Stimulated activated CD8-positive, alpha-beta memory T cell treated with anti-CD3 and anti-CD28 coated beads, Interleukin-12 subunit alpha, Interleukin-12 subunit beta, amount 100 ng/mL, for 24 hours (primary cell): ENCODE data around the gene XYLT1.
"Not testable (repeated sequence)": the region's sequence is repeated elsewhere in the genome, so short reads cannot be mapped to it uniquely, and the experiment has no call there.

Experiments
- DNase-seq: peaks from one replicate; pipeline ENCODE4 v3.0.0-alpha.2; 2020; ENCODE audit errors: extremely low read depth

The XYLT1 gene

GRCh38 chr16:17491140-17491662 lies 20.4 kb upstream of the XYLT1 start:
- DNase-seq: no peak

- no peak for DNase-seq
Observed at GRCh38 chr16:17488506-17488905, 17.7 kb upstream of the XYLT1 start.

- no peak for DNase-seq
Observed at GRCh38 chr16:17483351-17483750, 12.6 kb upstream of the XYLT1 start.

- DNase-seq: not testable (repeated sequence)
Observed at GRCh38 chr16:17482341-17482740, 11.6 kb upstream of the XYLT1 start.

GRCh38 chr16:17481736-17482135 lies 11.0 kb upstream of the XYLT1 start:
- no peak for DNase-seq

GRCh38 chr16:17477260-17477545 lies 6.4 kb upstream of the XYLT1 start:
- DNase-seq: not testable (repeated sequence)

GRCh38 chr16:17476414-17477259 lies 5.9 kb upstream of the XYLT1 start:
- DNase-seq: no peak

GRCh38 chr16:17475104-17475503 lies 4.3 kb upstream of the XYLT1 start:
- DNase-seq: no peak

- DNase-seq: no peak
Observed at GRCh38 chr16:17474572-17474971, 3.8 kb upstream of the XYLT1 start.

GRCh38 chr16:17474037-17474436 lies 3.3 kb upstream of the XYLT1 start:
- no peak for DNase-seq

GRCh38 chr16:17471719-17472461 lies 1.1 kb upstream of the XYLT1 start:
- DNase-seq: no peak

- no peak for DNase-seq
Observed at GRCh38 chr16:17470182-17470907, 415 bp downstream of the XYLT1 start.

GRCh38 chr16:17469741-17470181 lies 999 bp downstream of the XYLT1 start:
- DNase-seq: no peak

- no peak for DNase-seq
Observed at GRCh38 chr16:17469011-17469740, 1.6 kb downstream of the XYLT1 start.

GRCh38 chr16:17468611-17469010 lies 2.1 kb downstream of the XYLT1 start:
- DNase-seq: no peak

- no peak for DNase-seq
Observed at GRCh38 chr16:17467923-17468540, 2.7 kb downstream of the XYLT1 start.

GRCh38 chr16:17466876-17467275 lies 3.9 kb downstream of the XYLT1 start:
- no peak for DNase-seq

- no peak for DNase-seq
Observed at GRCh38 chr16:17465460-17465859, 5.3 kb downstream of the XYLT1 start.

- DNase-seq: no peak
Observed at GRCh38 chr16:17463335-17463734, 7.4 kb downstream of the XYLT1 start.

- no peak for DNase-seq
Observed at GRCh38 chr16:17461951-17462729, 8.6 kb downstream of the XYLT1 start.
